HEK293 (cell line): Measurements from ENCODE around the gene CXXC1.

Source experiments
- CTCF ChIA-PET: fragments of 350-600 bp; formaldehyde crosslinking; extraction: SDS; loops from one replicate; lab custom pipeline; 2021; ENCODE audit warnings: antibody characterized with exemption; lab: Yijun Ruan, JAX
- POLR2A ChIA-PET: fragments of 300-600 bp; formaldehyde crosslinking; extraction: SDS; loops from one replicate; lab custom pipeline; 2020; ENCODE audit warnings: antibody characterized with exemption, inconsistent platforms; lab: Yijun Ruan, JAX
- H3K27ac ChIP-seq: fragments of 200-500 bp; sonication (Bioruptor generic); 2 replicates; pipeline ENCODE4 v1.5.1; 2014; ENCODE audit warnings: low read depth, low read length, control low read depth, inconsistent platforms; ENCODE audit errors: extremely low read depth
- H3K36me3 ChIP-seq, 2 experiments: fragments of 200-500 bp in 1 of 2; sonication (Bioruptor generic) in 1 of 2; 1 replicate in 1 of 2; 2 replicates in 1 of 2; pipeline ENCODE4 v1.5.1; 2014 to 2017; ENCODE audit warnings: inconsistent platforms in 2 of 2, low read length in 2 of 2; ENCODE audit not compliant: control insufficient read depth in 2 of 2, insufficient read depth in 1 of 2
- H3K4me1 ChIP-seq: fragments of 200-500 bp; sonication (Bioruptor generic); 2 replicates; pipeline ENCODE4 v1.5.1; 2014; ENCODE audit warnings: mild to moderate bottlenecking, low read length, inconsistent platforms; ENCODE audit not compliant: control insufficient read depth, insufficient read depth
- H3K4me3 ChIP-seq: 2 replicates; pipeline ENCODE4 v1.5.1; 2011; ENCODE audit warnings: low read depth, mild to moderate bottlenecking, control low read depth, low read length, moderate library complexity
- H3K9me3 ChIP-seq: fragments of 200-500 bp; sonication (Bioruptor generic); 2 replicates; pipeline ENCODE4 v1.5.1; 2014; ENCODE audit warnings: low read depth, low read length, inconsistent platforms; ENCODE audit not compliant: control insufficient read depth, insufficient read depth
- BCL11A ChIP-seq: fragments of 450-650 bp; formaldehyde crosslinking; IDR thresholded peaks from 2 replicates; pipeline ENCODE4 v1.5.1; 2016; ENCODE audit warnings: low read depth, missing biosample characterization, missing genetic modification characterization
- PATZ1 ChIP-seq: fragments of 450-650 bp; formaldehyde crosslinking; IDR thresholded peaks from 2 replicates; pipeline ENCODE4 v1.5.1; 2016; ENCODE audit warnings: missing biosample characterization, missing genetic modification characterization
- PRDM2 ChIP-seq: fragments of 450-650 bp; formaldehyde crosslinking; IDR thresholded peaks from 2 replicates; pipeline ENCODE4 v1.5.1; 2016; ENCODE audit warnings: missing biosample characterization, missing genetic modification characterization, borderline replicate concordance
- SP7 ChIP-seq: fragments of 450-650 bp; formaldehyde crosslinking; IDR thresholded peaks from 2 replicates; pipeline ENCODE4 v1.5.1; 2016; ENCODE audit warnings: missing biosample characterization, missing genetic modification characterization
- YY2 ChIP-seq: fragments of 450-650 bp; formaldehyde crosslinking; IDR thresholded peaks from 2 replicates; pipeline ENCODE4 v1.5.1; 2016; ENCODE audit warnings: missing biosample characterization, missing genetic modification characterization
- ZBTB10 ChIP-seq: fragments of 450-650 bp; formaldehyde crosslinking; IDR thresholded peaks from 2 replicates; pipeline ENCODE4 v1.5.1; 2016; ENCODE audit warnings: missing biosample characterization, missing genetic modification characterization
- ZBTB17 ChIP-seq: fragments of 450-650 bp; formaldehyde crosslinking; IDR thresholded peaks from 2 replicates; pipeline ENCODE4 v1.5.1; 2016; ENCODE audit warnings: missing biosample characterization, missing genetic modification characterization
- ZBTB26 ChIP-seq: fragments of 450-650 bp; formaldehyde crosslinking; optimal IDR thresholded peaks from 2 replicates; pipeline ENCODE3; 2016; ENCODE audit warnings: missing biosample characterization, mild to moderate bottlenecking, missing genetic modification characterization
- ZBTB44 ChIP-seq: fragments of 450-650 bp; IDR thresholded peaks from 2 replicates; pipeline ENCODE4 v1.5.1; 2018; ENCODE audit warnings: missing biosample characterization, mild to moderate bottlenecking, missing genetic modification characterization
- ZBTB48 ChIP-seq: fragments of 450-650 bp; formaldehyde crosslinking; IDR thresholded peaks from 2 replicates; pipeline ENCODE4 v1.5.1; 2016; ENCODE audit warnings: missing biosample characterization, missing genetic modification characterization
- ZNF10 ChIP-seq: fragments of 450-650 bp; formaldehyde crosslinking; IDR thresholded peaks from 2 replicates; pipeline ENCODE4 v1.5.1; 2017; ENCODE audit warnings: missing biosample characterization, missing genetic modification characterization
- ZNF133 ChIP-seq: fragments of 450-650 bp; formaldehyde crosslinking; IDR thresholded peaks from 2 replicates; pipeline ENCODE4 v1.5.1; 2016; ENCODE audit warnings: missing biosample characterization, missing genetic modification characterization
- ZNF140 ChIP-seq: fragments of 450-650 bp; formaldehyde crosslinking; IDR thresholded peaks from 2 replicates; pipeline ENCODE4 v1.5.1; 2016; ENCODE audit warnings: missing biosample characterization, missing genetic modification characterization
- ZNF157 ChIP-seq: fragments of 450-650 bp; formaldehyde crosslinking; IDR thresholded peaks from 2 replicates; pipeline ENCODE4 v1.5.1; 2016; ENCODE audit warnings: missing biosample characterization, missing genetic modification characterization
- ZNF223 ChIP-seq: fragments of 450-650 bp; formaldehyde crosslinking; IDR thresholded peaks from 2 replicates; pipeline ENCODE4 v1.5.1; 2016; ENCODE audit warnings: missing biosample characterization, missing genetic modification characterization
- ZNF239 ChIP-seq: fragments of 450-650 bp; formaldehyde crosslinking; IDR thresholded peaks from 2 replicates; pipeline ENCODE4 v1.5.1; 2016; ENCODE audit warnings: missing biosample characterization, missing genetic modification characterization
- ZNF266 ChIP-seq: fragments of 450-650 bp; formaldehyde crosslinking; IDR thresholded peaks from 2 replicates; pipeline ENCODE4 v1.5.1; 2016; ENCODE audit warnings: missing biosample characterization, missing genetic modification characterization, low read depth
- ZNF514 ChIP-seq: fragments of 450-650 bp; formaldehyde crosslinking; IDR thresholded peaks from 2 replicates; pipeline ENCODE4 v1.5.1; 2016; ENCODE audit warnings: missing biosample characterization, missing genetic modification characterization
- ZNF580 ChIP-seq: fragments of 450-650 bp; formaldehyde crosslinking; IDR thresholded peaks from 2 replicates; pipeline ENCODE4 v1.5.1; 2016; ENCODE audit warnings: missing biosample characterization, missing genetic modification characterization
- ZNF701 ChIP-seq: fragments of 450-650 bp; formaldehyde crosslinking; IDR thresholded peaks from 2 replicates; pipeline ENCODE4 v1.5.1; 2016; ENCODE audit warnings: missing biosample characterization, missing genetic modification characterization
- ZNF76 ChIP-seq: fragments of 450-650 bp; formaldehyde crosslinking; IDR thresholded peaks from 2 replicates; pipeline ENCODE4; 2016; ENCODE audit warnings: low read depth, missing biosample characterization, missing genetic modification characterization, borderline replicate concordance

CXXC1 gene

GRCh38 chr18:50287028-50287440, 458 bp downstream of the CXXC1 start:
- Histone ChIP-seq H3K36me3 (peaks cover 9 to 40% of the 10 kb centered on the region in 2 experiments; a peak in 2 of 3 replicates), H3K27ac (no peak overlapping the region; the same call in 1 of the 2 replicates), H3K9me3 (no peaks in the 10 kb centered on the region), H3K4me1 (peaks cover 2% of the 10 kb centered on the region; the same call in 1 of the 2 replicates), H3K4me3 (peak overlapping the region; percentile 69)
- POLR2A ChIA-PET, result no interaction called here
- CTCF ChIA-PET, result no interaction called here
- TF ChIP-seq ZNF239 (no peak), ZNF133 (0 out of 2 replicates have a peak, but pooled peaks have one; percentile 27), ZNF701 (tag by site-specific recombination) (no peak), PRDM2 (tag by site-specific recombination) (no peak), ZBTB26 (tag by site-specific recombination) (peak; percentile 11), ZNF223 (tag by site-specific recombination) (no peak), PATZ1 (peak; percentile 6; the same call in 1 of the 2 replicates), SP7 (tag by site-specific recombination) (no peak), ZBTB44 (no peak), ZNF514 (tag by site-specific recombination) (no peak), ZNF266 (tag by site-specific recombination) (no peak), ZBTB10 (tag by site-specific recombination) (peak; percentile 53; the same call in 1 of the 2 replicates), ZNF76 (peak; percentile 73; the same call in 1 of the 2 replicates), YY2 (tag by site-specific recombination) (peak; percentile 63; the same call in 1 of the 2 replicates), ZBTB48 (tag by site-specific recombination) (no peak), ZBTB17 (tag by site-specific recombination) (no peak), ZNF140 (tag by site-specific recombination) (0 out of 2 replicates have a peak, but pooled peaks have one; percentile 31), ZNF580 (tag by site-specific recombination) (no peak), ZNF10 (tag by site-specific recombination) (no peak), ZNF157 (tag by site-specific recombination) (peak; percentile 50; the same call in 1 of the 2 replicates), BCL11A (tag by site-specific recombination) (0 out of 2 replicates have a peak, but pooled peaks have one; percentile 6)
